ENCODE data around the gene MLLT6.

MLLT6 gene

GRCh38 chr17:38745545-38745944, 40.5 kb downstream of the MLLT6 start:
- no peak for DNase-seq

GRCh38 chr17:38746004-38746848, 41.2 kb downstream of the MLLT6 start:
- DNase-seq = no peak

GRCh38 chr17:38746849-38747462, 41.9 kb downstream of the MLLT6 start:
- DNase-seq = no peak

GRCh38 chr17:38747463-38748148, 42.5 kb downstream of the MLLT6 start:
- no peak for DNase-seq

- DNase-seq = no peak
These were observed 43.2 kb downstream of the MLLT6 start, which contains the start of gene PCGF2 for GRCh38 chr17:38748149-38748891. Gene PCGF2 (minus strand): TSS chr17:38748336. CDS start chr17:38740402, 7,934 bp downstream.

GRCh38 chr17:38748892-38749222, 43.8 kb downstream of the MLLT6 start:
- DNase-seq = no peak

GRCh38 chr17:38749223-38750043, 44.4 kb downstream of the MLLT6 start:
- DNase-seq = no peak

- no peak for DNase-seq
These were observed 44.9 kb downstream of the MLLT6 start for GRCh38 chr17:38750044-38750311.

GRCh38 chr17:38750312-38751121, 45.4 kb downstream of the MLLT6 start:
- DNase-seq = no peak

- DNase-seq = no peak
These were observed 46.2 kb downstream of the MLLT6 start for GRCh38 chr17:38751144-38751807.

- DNase-seq = peak; percentile 86
These were observed 46.8 kb downstream of the MLLT6 start for GRCh38 chr17:38751808-38752307.

- DNase-seq = peak; percentile 99
These were observed 47.4 kb downstream of the MLLT6 start, which contains the start of gene PSMB3 for GRCh38 chr17:38752308-38753070. Gene PSMB3 (plus strand): TSS chr17:38752741. CDS start chr17:38752827, 86 bp downstream.

GRCh38 chr17:38753071-38753506, 48.0 kb downstream of the MLLT6 start:
- no peak for DNase-seq

GRCh38 chr17:38761612-38762011, 56.5 kb downstream of the MLLT6 start:
- peak; percentile 36 for DNase-seq

- no peak for DNase-seq
These were observed 57.2 kb downstream of the MLLT6 start for GRCh38 chr17:38762231-38762630.

GRCh38 chr17:38766341-38766740, 61.3 kb downstream of the MLLT6 start:
- DNase-seq = no peak

GRCh38 chr17:38768417-38768816, 63.3 kb downstream of the MLLT6 start:
- DNase-seq = no peak

GRCh38 chr17:38773258-38773657, 68.2 kb downstream of the MLLT6 start:
- DNase-seq = no peak

GRCh38 chr17:38777641-38778250, 72.7 kb downstream of the MLLT6 start:
- no peak for DNase-seq
